Stimulated activated CD8-positive, alpha-beta memory T cell treated with anti-CD3 and anti-CD28 coated beads, Interleukin-4, amount 100 ng/mL, for 4 hours (primary cell): Measurements from ENCODE around the gene CLCA4.
"Not testable (repeated sequence)": the region's sequence is repeated elsewhere in the genome, so short reads cannot be mapped to it uniquely, and the experiment has no call there.

Experiments used
- DNase-seq, 2 donors: peaks; one replicate each; pipeline ENCODE4 v3.0.0-alpha.2; 2020; ENCODE audit warnings: low read depth in 2 of 2, low spot score in 1 of 2

The CLCA4 gene, protein sequence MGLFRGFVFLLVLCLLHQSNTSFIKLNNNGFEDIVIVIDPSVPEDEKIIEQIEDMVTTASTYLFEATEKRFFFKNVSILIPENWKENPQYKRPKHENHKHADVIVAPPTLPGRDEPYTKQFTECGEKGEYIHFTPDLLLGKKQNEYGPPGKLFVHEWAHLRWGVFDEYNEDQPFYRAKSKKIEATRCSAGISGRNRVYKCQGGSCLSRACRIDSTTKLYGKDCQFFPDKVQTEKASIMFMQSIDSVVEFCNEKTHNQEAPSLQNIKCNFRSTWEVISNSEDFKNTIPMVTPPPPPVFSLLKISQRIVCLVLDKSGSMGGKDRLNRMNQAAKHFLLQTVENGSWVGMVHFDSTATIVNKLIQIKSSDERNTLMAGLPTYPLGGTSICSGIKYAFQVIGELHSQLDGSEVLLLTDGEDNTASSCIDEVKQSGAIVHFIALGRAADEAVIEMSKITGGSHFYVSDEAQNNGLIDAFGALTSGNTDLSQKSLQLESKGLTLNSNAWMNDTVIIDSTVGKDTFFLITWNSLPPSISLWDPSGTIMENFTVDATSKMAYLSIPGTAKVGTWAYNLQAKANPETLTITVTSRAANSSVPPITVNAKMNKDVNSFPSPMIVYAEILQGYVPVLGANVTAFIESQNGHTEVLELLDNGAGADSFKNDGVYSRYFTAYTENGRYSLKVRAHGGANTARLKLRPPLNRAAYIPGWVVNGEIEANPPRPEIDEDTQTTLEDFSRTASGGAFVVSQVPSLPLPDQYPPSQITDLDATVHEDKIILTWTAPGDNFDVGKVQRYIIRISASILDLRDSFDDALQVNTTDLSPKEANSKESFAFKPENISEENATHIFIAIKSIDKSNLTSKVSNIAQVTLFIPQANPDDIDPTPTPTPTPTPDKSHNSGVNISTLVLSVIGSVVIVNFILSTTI

GRCh38 chr1:86546787-86547221 is at the start of gene CLCA4:
TSS of gene CLCA4 (plus strand) at chr1:86547078. CDS start at chr1:86547120, 42 bp downstream.
- no peak for DNase-seq

- DNase-seq: no peak
Measured at GRCh38 chr1:86498281-86498680, 48.6 kb upstream of the CLCA4 start.

DNA sequence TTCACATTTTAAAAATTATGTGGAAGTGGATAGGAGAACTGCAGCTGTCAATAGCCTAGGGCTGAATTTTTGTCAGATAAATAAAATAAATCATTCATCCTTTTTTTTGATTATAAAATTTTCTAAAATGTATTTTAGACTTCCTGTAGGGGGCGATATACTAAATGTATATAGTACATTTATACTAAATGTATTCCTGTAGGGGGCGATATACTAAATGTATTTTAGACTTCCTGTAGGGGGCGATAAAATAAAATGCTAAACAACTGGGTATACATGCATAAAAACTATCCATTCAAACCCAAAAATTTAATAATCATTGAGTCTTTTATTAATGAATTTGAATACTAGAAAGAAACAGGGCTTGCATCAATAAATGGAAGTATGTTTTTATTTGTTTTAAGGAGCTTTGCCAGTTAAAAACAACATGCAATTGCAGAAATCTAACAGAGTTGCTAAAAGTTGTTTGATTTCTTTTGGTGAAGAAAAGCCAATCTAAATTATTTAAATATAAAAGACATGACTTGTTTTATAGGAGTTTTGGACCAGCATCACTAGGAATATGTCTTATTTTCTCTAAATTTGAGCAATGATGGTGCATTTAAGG is 46.8 kb upstream of the CLCA4 start:
- DNase-seq: no peak

GRCh38 chr1:86500714-86501113 is 46.2 kb upstream of the CLCA4 start:
- no peak for DNase-seq

GRCh38 chr1:86502125-86502646 is 44.7 kb upstream of the CLCA4 start:
- DNase-seq: not testable (repeated sequence)

DNA sequence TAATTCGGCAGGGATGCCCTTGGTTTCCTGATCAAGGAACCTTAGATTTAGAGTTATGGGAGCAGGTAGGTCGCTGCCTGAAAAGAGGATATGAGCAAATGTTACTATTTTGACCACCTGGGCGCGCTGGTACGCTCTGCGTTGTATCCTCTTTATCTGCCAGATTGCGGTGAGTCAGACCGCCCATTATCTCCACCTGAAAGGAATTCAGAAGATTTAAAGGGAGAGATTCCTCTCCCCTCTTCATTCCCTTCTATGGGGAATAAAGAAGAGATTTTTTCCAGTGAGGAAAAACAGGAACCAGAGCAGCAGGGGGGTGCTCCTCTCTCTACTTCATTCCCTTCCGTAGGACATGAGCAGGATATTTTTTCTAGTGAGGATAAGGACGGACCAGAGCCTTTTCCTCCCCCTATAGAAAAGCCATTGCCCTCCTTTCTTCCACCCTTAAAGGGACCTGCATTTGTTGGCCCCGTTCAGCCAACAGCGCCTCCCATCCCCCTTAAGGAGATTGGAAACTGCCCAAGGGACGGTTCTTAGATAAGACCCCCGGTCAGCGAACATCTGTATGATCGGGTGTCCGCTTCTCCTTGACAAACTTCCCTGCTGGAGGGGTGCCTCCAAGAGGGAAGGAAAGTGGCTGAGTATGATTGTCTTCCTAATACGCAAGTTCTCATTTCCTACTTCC is 44.0 kb upstream of the CLCA4 start:
- no peak for DNase-seq

- DNase-seq: no peak
Measured at GRCh38 chr1:86503406-86504136, 43.3 kb upstream of the CLCA4 start.

DNA sequence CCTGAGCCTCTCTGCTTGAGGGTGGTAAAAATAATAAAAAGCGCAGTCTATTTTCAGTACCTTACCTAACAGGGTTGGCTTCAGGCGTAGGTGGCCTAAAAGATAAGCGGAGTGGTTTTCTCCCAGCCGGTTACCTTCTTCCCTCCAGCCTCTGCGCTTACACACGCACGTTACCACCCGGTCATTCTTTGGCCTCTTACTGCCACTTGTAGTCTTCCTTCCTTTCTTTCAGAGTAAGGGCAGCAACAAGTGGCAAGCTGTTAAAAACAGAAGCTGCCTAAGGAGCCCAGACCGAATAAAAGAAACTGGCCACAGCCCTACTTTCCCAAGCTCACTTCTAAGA is 42.8 kb upstream of the CLCA4 start:
- DNase-seq: no peak

- DNase-seq: no peak
Measured at GRCh38 chr1:86504895-86505563, 41.8 kb upstream of the CLCA4 start.

GRCh38 chr1:86505564-86505902 is 41.3 kb upstream of the CLCA4 start:
- DNase-seq: no peak

DNA sequence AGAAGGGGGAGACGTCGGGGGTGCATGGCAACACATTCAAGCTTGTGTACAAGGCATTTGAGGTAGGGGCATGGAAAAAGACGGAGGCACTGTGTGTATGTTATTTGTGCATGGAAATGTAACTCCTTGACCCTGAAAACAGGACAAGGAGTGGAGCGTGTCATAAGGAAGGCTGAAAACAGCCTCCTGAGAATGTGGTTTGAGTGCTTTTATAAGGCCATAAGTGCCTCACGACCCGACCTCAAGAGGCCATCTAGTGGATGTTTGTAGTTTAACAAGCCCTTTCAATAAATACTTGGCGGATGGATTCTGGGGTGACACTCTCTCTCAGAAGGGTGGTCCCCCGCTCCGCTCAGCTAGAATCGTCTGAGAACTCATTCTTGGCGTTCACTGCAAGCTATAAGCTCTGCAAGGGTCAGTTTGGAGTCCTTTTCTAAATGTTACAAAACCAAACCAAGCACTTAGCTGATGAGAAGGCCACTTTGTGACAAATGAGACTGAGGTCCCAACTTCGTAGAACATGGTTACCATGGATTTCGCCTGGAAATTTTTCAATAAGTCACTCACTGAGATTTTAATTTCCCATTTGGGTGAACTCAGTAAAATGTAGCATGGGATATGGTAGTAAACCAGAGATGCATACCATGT is 38.8 kb upstream of the CLCA4 start:
- DNase-seq: no peak

- no peak for DNase-seq
Measured at GRCh38 chr1:86508583-86508969, 38.3 kb upstream of the CLCA4 start.

DNA sequence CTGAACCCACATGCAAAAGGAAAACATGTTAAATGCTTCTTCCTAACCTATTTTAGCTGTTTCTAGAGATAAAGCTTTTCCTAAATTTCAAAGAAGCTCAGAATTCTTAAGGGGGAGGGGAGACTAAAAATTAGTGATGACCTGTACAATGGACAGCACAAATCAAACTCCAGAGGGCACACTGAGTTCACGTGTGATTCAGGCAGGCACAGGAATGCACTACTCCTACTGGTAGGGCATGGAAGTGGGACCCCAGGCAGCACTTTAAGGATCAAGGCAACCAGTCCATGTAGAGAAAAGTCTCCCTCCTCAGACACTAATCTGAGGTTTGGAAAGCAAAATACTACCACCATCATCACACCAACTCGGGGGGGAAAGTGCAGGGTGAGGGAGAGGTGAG is 31.3 kb upstream of the CLCA4 start:
- DNase-seq: no peak

- no peak for DNase-seq
Measured at GRCh38 chr1:86516335-86516734, 30.5 kb upstream of the CLCA4 start.

DNA sequence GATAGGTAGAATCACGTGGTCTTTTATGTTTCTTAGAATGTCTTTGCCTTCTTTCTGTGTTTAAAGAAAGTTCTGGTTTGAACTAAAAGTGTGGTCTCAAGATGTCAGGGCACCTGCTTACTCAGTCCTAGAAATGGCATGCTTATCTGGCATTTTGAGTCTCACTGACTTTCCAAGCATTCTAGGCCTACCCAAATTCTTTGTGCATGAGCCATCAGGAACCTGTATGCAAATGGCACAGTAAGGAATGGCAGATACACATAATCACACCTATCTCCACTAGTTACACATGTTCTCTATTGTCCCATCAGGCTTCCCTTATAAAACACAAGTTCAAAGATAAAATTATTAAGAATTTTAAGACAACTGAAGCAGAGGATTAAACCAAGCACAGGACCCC is 29.5 kb upstream of the CLCA4 start:
- no peak for DNase-seq

- DNase-seq: no peak
Measured at GRCh38 chr1:86520789-86521521, 25.9 kb upstream of the CLCA4 start.

DNA sequence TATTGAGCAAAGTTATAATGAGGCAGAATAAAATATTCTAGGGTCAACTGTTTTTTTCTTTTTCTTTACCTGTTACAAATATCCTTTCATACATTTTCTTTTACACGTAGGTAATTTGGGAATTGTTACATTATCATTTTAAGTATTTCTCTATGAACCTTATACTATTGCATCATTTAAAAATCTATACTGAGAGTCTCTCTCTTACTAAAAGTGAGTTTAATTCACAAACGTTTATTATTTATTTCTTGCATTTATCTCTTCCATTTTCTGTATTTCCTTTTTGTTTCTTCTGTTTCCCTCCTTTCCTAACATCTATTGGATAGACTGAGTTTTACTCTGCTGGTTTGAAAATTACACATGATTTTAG is 25.4 kb upstream of the CLCA4 start:
- no peak for DNase-seq

DNA sequence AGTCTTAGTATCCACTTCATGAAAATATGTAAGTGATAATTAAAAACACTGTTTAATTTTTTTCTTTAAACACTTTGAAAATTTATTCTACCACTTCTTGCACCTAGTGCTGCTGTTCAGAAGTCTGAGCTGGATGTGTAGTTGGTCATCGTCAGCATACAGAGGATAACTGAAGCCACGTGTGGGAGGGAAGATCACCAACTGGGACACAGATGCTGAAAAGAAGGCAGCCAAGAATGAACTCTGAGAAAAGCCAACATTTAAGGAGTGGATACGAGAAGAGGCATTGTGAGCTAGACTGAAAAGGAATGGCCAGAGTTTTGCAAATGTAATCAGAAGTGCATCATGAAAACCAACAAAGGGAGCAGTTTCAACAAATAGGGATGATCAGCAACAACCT is 24.6 kb upstream of the CLCA4 start:
- DNase-seq: no peak
